Measurements from ENCODE around the gene CALHM2. TPM values are rescaled to one million over a fixed set of nuclear protein-coding genes. Genes with fewer than 3 reads are reported as not detected.

CALHM2 gene
- total and polyA plus RNA-seq, 2 of the 13 experiments (the other 11 are each of a cell fraction or from before 2014, with no cell fraction given) = 0.15 TPM; not detected in 1

DNA sequence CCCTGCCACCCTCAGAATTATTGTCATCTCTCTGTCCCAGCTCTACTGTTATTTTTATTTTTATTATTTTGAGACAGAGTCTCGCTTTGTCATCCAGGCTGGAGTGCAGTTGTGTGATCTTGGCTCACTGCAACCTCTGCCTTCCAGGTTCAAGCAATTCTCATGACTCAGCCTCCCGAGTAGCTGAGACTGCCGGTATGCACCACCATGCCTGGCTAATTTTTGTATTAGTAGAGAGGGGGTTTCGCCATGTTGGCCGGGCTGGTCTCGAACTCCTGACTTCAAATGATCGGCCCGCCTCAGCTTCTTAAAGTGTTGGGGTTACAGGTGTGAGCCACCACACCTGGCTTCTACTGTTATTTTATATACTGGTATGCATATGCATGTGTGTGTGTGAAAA is 11.0 kb downstream of the CALHM2 start:
- FAIRE-seq = no peak
- H2AFZ ChIP-seq (ENCODE audit: low read length) = no peak overlapping the region
- no peak overlapping the region for H3K9ac ChIP-seq (ENCODE audit: insufficient read depth, low read depth, low read length)
- H3K4me3 ChIP-seq (replicated peaks in 1 of 3; ENCODE audit: insufficient read depth in 1 of 3, low read depth in 2 of 3, low read length in 3 of 3) = no peak overlapping the region
- H3K27me3 ChIP-seq (ENCODE audit: control insufficient read depth in 1 of 2, insufficient read depth in 2 of 2, low read length in 2 of 2) = no peaks in the 10 kb centered on the region
- H3K4me2 ChIP-seq (ENCODE audit: low read depth, low read length) = no peak overlapping the region
- no peak overlapping the region for H3K27ac ChIP-seq (ENCODE audit: extremely low read length, insufficient read depth, low read length)
- POLR2A ChIA-PET = no interaction called here
- TF ChIP-seq TEAD2 (CRISPR knock-in tag; IDR thresholded peaks at IDR 0.05) (no peak), HOXA9 (CRISPR knock-in tag; IDR thresholded peaks at IDR 0.05; ENCODE audit: borderline replicate concordance) (no peak), MTF2 (CRISPR knock-in tag; IDR thresholded peaks at IDR 0.05; ENCODE audit: borderline replicate concordance) (no peak), YEATS4 (CRISPR knock-in tag; IDR thresholded peaks at IDR 0.05; ENCODE audit: borderline replicate concordance) (no peak), PHF5A (CRISPR knock-in tag; IDR thresholded peaks at IDR 0.05; ENCODE audit: low read depth, unreplicated experiment) (no peak), RFXAP (CRISPR knock-in tag; IDR thresholded peaks at IDR 0.05; ENCODE audit: borderline replicate concordance) (no peak)
- CTCF ChIA-PET (ENCODE audit: low intra/inter-chr PET ratio, low total read pairs) = no interaction called here
- no peak for DNase-seq (ENCODE audit: low spot score)
- H4K20me1 ChIP-seq (ENCODE audit: insufficient read depth, low read length) = no peaks in the 10 kb centered on the region
- no peak for ATAC-seq
- H3K9me3 ChIP-seq (ENCODE audit: low read length) = no peaks in the 10 kb centered on the region
- no TSS peak for BruUV-seq (replicated peaks)
- peaks cover 21% of the 10 kb centered on the region for H3K4me1 ChIP-seq (ENCODE audit: insufficient read depth, low read length)
- in situ Hi-C loops (cut with HindIII; ENCODE audit: extremely low pct_ligation_motif_present, low pct_unique_long_range_greater_than_20kb) = no loop called here
- no peaks in the 10 kb centered on the region for H3K79me2 ChIP-seq (ENCODE audit: insufficient read depth, low read length)
- intact Hi-C loops (cut with micrococcal nuclease; ENCODE audit: unreplicated experiment) = no loop called here
- H3K36me3 ChIP-seq (replicated peaks in 1 of 2; ENCODE audit: control insufficient read depth in 1 of 2, insufficient read depth in 2 of 2, low read length in 2 of 2) = peaks cover 46 to 88% of the 10 kb centered on the region in 2 experiments
- 96% methylated on average over 8 of the region's 8 CpGs for WGBS (ENCODE audit: low lambda C conversion rate)

DNA sequence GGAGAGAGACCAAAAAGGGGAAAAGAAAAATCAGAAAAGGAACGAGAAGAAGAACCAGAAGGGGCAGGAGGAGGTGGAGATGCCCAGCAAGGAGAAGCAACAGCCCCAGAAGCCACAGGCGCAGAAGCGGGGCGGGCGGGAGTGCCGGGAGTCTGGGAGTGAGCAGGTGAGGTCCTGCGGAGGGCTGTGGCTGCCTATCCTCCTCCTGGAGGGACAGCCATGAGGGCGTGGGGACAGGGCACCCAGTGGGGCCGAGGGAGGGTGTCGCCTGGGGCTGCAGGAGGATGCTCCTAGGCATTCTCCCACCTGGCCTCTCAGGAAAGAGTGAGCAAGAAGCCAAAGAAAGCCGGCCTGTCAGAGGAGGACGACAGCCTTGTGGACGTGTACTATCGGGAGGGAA is 11.8 kb downstream of the CALHM2 start:
- DNase-seq (ENCODE audit: low spot score) (no peak), FAIRE-seq (no peak), ATAC-seq (no peak)
- no peak overlapping the region for H3K4me2 ChIP-seq (ENCODE audit: low read depth, low read length)
- intact Hi-C loops (cut with micrococcal nuclease; ENCODE audit: unreplicated experiment) = no loop called here
- peaks cover 21% of the 10 kb centered on the region for H3K4me1 ChIP-seq (ENCODE audit: insufficient read depth, low read length)
- in situ Hi-C loops (cut with HindIII; ENCODE audit: extremely low pct_ligation_motif_present, low pct_unique_long_range_greater_than_20kb) = no loop called here
- H3K79me2 ChIP-seq (ENCODE audit: insufficient read depth, low read length) = no peaks in the 10 kb centered on the region
- 97% methylated on average over 14 of the region's 14 CpGs for WGBS (ENCODE audit: low lambda C conversion rate)
- CTCF ChIA-PET (ENCODE audit: low intra/inter-chr PET ratio, low total read pairs) = no interaction called here
- H3K4me3 ChIP-seq (replicated peaks in 1 of 3; ENCODE audit: insufficient read depth in 1 of 3, low read depth in 2 of 3, low read length in 3 of 3) = no peak overlapping the region
- H3K9ac ChIP-seq (ENCODE audit: insufficient read depth, low read depth, low read length) = no peak overlapping the region
- BruUV-seq (replicated peaks) = no TSS peak
- POLR2A ChIA-PET = no interaction called here
- TF ChIP-seq HNRNPK (IDR thresholded peaks at IDR 0.05; ENCODE audit: low read depth, low read length, poor library complexity, severe bottlenecking) (no peak), AGO1 (IDR thresholded peaks at IDR 0.05; ENCODE audit: low read depth, low read length, poor library complexity, severe bottlenecking) (no peak), ZNF234 (CRISPR knock-in tag; conservative IDR thresholded peaks at IDR 0.05) (no peak), DMAP1 (CRISPR knock-in tag; IDR thresholded peaks at IDR 0.05) (no peak), SRF (IDR thresholded peaks at IDR 0.05; ENCODE audit: low read depth, low read length) (no peak), KLF11 (CRISPR knock-in tag; IDR thresholded peaks at IDR 0.05) (no peak), REPIN1 (CRISPR knock-in tag; IDR thresholded peaks at IDR 0.05; ENCODE audit: borderline replicate concordance, low read depth) (no peak), HOXA3 (CRISPR knock-in tag; IDR thresholded peaks at IDR 0.05) (no peak), CENPX (CRISPR knock-in tag; IDR thresholded peaks at IDR 0.05) (no peak), PCBP1 (IDR thresholded peaks at IDR 0.05; ENCODE audit: borderline replicate concordance, low read depth, low read length) (no peak)
- TF ChIP-seq, protein P1, sequence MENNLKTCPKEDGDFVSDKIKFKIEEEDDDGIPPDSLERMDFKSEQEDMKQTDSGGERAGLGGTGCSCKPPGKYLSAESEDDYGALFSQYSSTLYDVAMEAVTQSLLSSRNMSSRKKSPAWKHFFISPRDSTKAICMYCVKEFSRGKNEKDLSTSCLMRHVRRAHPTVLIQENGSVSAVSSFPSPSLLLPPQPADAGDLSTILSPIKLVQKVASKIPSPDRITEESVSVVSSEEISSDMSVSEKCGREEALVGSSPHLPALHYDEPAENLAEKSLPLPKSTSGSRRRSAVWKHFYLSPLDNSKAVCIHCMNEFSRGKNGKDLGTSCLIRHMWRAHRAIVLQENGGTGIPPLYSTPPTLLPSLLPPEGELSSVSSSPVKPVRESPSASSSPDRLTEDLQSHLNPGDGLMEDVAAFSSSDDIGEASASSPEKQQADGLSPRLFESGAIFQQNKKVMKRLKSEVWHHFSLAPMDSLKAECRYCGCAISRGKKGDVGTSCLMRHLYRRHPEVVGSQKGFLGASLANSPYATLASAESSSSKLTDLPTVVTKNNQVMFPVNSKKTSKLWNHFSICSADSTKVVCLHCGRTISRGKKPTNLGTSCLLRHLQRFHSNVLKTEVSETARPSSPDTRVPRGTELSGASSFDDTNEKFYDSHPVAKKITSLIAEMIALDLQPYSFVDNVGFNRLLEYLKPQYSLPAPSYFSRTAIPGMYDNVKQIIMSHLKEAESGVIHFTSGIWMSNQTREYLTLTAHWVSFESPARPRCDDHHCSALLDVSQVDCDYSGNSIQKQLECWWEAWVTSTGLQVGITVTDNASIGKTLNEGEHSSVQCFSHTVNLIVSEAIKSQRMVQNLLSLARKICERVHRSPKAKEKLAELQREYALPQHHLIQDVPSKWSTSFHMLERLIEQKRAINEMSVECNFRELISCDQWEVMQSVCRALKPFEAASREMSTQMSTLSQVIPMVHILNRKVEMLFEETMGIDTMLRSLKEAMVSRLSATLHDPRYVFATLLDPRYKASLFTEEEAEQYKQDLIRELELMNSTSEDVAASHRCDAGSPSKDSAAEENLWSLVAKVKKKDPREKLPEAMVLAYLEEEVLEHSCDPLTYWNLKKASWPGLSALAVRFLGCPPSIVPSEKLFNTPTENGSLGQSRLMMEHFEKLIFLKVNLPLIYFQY (CRISPR knock-in tag; IDR thresholded peaks at IDR 0.05; ENCODE audit: borderline replicate concordance) = no peak
- H3K36me3 ChIP-seq (replicated peaks in 1 of 2; ENCODE audit: control insufficient read depth in 1 of 2, insufficient read depth in 2 of 2, low read length in 2 of 2) = peaks cover 45 to 88% of the 10 kb centered on the region in 2 experiments
- no peak overlapping the region for H2AFZ ChIP-seq (ENCODE audit: low read length)
- H3K9me3 ChIP-seq (ENCODE audit: low read length) = no peaks in the 10 kb centered on the region
- H3K27ac ChIP-seq (ENCODE audit: extremely low read length, insufficient read depth, low read length) = no peak overlapping the region
- no peaks in the 10 kb centered on the region for H4K20me1 ChIP-seq (ENCODE audit: insufficient read depth, low read length)
- H3K27me3 ChIP-seq (ENCODE audit: control insufficient read depth in 1 of 2, insufficient read depth in 2 of 2, low read length in 2 of 2) = no peaks in the 10 kb centered on the region
